HuH-7.5 (cell line): Measurements from ENCODE around the gene RWDD1.

ENCODE experiments used
- DNase-seq: peaks from one replicate; pipeline ENCODE4 v3.0.0; 2011; ENCODE audit warnings: low spot score

The RWDD1 gene, protein sequence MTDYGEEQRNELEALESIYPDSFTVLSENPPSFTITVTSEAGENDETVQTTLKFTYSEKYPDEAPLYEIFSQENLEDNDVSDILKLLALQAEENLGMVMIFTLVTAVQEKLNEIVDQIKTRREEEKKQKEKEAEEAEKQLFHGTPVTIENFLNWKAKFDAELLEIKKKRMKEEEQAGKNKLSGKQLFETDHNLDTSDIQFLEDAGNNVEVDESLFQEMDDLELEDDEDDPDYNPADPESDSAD

DNA sequence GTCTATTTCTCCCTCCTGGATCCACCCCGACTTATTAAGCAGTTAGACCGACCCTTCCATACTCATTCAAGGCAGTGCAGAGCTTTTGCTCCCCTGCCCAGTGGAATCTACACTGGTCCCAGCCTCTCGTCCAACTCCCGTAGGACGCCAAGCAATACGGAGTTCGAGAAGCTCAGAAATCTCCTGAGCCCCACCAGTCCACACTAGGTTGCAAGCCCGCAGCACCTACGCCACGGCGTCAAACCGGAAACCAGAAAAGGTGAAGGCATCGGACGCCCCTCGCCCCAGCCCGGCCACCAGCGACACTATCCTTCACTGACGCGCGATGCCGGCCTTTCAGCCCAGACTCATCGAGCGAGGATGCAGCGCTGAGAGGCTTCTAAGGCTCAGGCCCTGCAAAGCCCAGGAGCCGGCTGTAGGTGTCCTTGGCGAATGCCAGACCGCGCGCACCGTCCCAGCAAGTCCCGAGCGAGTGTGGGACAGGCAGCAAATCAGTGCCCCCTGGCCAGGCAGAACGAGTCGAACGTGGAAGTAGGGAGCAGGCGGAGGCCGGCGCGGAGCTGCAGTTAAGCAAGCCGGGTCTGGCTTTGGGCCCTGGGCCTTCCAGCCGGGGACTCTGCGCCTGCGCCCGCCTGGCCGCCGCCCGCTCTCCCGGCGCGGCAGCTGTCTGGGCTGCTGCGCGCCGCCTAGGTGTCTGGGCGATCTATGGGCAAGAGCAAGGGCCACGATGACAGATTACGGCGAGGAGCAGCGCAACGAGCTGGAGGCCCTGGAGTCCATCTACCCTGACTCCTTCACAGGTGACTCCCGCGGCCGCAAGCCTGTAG is at the start of gene RWDD1:
Gene RWDD1 (plus strand): TSS at position 649 of the 827 bp plus-strand sequence. CDS start 79 bp downstream, at position 728.
- DNase-seq: peak; percentile 87

DNA sequence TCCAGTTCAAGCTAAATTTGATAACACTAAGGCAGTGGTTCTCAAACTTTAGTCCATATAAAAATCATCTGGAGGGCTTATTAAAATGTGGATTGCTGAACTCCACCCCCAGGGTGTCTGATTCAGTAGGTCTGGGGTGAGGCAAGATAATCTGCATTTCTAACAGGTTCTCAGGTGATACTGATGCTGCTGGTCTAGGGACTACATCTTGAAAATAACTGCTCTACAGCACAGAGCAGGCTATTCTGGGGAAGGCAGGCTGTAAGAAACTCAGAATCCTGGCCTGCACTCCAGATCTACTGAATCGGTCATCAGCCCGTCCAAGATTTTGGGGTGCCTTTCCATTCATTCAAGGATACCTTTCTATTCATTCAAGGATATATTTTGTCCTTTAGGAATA is 48.4 kb upstream of the RWDD1 start:
- DNase-seq: no peak

DNA sequence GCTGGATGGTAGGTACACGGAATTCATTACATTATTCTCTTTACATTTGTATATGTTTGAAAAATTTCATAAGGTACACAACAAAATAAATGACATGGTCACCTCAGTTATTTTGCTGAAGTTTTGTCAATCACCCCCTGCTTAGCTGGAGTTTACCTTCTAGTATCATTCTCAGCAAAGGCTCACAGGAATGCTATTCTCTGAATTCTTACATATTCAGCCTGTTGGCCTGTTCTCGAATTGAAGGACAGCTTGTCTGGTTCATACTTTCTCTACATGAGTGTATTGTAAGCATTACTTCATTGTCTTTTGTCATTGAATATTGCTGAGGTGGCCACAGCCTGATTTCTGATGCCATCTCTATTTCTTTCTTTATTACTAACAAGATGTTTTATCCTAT is 47.1 kb upstream of the RWDD1 start:
- DNase-seq: no peak

DNA sequence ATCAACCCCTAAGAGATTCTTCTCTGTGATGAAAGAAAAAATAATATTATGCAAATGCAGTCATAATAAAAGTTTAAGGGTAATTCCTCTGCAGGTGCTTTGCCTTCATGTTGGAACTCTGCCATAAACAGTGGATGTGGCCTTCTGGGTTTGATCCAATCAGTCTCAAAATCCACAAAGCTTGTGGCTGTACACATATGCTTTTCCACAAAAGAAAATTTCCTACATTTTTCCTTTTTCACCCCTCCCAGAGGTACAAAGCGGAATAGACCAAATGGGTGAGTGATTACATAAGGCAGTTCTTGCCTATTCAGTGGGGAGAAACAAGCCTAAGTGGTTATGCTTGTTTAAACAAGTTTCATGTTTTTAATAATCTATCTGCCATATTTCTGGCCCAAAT is 43.2 kb upstream of the RWDD1 start:
- no peak for DNase-seq

DNA sequence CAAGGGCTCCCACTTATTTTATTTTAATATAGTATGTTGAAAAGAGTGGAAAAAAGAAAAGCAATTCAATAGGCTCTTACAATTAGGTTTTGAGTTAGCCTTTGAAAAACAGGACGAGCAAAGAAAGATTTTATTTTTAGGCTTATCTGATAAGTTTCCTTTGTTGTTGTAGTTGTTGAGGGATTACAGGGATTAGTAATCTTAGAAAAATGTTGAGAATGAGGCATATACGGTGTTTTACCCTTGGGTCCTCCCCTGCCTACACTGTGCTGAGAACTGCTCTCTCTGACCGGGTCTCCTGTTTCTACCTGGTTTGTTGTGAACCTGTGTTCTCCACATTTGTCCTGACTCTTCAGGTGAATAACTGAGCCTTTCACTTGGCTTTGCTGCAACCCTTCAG is 42.5 kb upstream of the RWDD1 start:
- DNase-seq: no peak

DNA sequence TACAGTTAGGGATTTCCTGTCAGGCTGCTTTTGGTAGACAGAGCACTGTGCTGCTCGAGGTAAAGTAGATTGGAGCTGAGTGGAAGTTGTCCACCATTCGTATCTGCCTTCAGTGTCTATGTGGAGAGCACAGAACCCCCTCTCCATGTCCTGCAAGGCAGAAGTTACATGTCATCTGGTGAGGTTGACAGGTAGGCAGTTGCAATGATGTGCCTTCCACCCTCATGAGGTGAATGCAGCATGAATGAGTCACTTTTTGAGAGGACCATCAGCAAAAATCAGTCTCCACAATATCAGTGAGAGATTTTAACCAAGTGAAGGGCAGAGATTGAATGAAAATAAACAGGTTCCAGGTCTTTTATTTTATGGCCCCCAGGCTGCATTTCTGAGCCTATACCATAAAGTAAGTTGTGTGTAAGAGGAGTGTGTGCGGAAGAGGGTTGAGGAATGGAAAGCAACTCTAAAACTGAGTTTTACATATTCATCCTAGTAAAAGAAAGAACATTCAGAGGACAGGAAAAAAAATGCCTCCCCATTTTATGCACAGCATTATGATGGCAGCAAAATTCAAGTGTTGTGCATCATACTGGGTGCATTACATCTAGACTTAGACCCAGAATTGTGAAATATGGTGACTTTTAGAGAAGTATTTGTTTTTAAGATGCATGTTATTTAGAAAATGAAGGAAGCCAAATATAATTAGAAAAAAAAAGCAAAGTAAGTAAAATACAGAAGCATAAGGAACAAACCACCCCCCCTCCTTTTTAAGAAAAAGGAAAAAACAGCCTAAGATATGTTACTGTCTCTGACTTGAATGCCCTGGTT is 41.6 kb upstream of the RWDD1 start:
- no peak for DNase-seq

DNA sequence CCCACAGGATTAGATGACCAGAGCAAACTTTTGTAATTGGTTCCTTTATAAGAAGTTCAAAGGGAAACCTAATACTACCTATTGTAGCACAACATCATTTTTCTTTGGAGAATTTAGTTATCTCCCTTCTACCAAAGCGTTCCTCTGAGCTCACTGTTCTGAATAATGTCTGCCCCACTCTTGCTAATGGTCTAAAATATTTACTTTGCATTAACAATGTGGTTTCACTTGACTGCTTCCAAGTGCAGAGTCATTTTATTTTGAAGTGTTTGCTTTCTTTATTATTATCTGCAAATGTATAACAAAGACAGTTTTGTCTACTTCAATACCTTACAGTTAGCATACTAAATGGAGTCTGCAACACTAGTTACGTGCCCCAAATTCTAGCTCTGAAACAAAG is 40.9 kb upstream of the RWDD1 start:
- no peak for DNase-seq

DNA sequence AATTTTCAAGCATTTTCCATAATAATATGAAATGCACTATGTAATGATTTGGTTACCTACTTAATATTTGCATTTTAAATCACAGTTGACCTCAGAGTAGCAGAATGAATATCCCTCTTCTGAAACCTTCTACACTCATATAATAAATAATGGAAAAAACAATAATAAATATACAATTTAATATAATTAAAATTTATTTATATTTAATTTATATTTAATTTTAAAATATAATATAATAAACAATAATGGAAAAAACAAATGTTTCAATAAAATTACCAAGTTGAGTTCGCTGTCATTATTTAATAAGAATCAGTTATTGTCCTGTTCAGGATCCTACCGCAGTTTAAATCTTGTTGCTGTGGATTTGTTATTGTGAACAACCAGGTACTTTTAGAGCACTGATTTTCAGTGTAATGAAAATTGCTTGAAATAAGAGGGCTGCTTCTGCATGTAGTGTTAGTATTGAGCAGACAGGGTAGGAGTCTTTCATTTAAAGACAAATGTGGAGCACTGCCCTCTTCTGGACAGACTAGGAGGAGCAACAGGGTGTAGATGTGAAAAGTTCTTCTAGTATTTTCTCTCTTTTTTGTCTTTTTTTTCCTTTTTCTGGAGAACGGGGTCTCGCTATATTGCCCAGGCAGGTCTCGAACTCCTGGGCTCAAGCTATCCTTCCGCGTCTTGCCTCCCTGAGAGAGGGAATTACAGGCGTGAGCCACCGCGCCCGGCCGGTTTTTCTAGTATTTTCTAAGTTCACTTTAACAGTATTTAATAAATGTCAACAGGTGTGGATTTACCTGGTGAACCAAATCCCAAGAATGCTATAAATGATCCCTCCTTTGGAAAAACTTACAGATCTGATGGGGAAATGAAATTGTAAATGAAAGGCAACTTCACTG is 39.4 kb upstream of the RWDD1 start:
- DNase-seq: no peak

DNA sequence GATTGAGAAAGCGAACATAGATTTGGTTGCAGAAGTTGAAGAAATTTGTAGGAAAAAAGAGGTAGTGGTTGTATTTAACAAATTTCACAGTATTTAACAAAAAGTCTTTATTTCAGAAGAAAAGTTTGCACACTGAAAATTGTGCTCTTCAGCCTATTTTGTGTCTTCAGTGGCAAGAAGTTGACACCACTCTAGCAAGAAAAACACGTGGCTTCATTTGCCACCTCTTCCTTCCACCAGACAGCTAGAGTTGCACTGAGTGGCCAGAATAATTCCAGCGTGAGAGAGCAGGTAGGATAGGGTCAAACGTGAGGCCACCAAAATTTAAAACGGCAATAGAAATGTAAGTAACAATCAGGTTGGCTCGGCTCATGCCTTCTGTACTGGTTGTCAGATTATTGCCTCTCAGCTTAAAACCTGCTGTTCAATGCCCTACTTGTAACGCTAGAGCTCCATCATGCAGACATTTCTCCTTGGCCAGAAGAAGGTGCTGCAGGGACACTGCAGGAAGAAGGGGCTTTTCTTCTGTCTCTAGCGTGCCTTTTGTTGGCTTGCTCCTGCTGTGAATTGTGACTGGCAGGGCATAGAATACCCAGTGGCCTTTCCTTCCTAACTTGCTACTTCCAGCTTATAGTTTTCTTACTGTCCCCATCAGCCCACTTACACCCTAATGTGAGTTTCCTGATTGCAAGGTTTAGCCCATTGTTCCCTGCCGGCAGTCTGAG is 37.9 kb upstream of the RWDD1 start:
- DNase-seq: no peak

DNA sequence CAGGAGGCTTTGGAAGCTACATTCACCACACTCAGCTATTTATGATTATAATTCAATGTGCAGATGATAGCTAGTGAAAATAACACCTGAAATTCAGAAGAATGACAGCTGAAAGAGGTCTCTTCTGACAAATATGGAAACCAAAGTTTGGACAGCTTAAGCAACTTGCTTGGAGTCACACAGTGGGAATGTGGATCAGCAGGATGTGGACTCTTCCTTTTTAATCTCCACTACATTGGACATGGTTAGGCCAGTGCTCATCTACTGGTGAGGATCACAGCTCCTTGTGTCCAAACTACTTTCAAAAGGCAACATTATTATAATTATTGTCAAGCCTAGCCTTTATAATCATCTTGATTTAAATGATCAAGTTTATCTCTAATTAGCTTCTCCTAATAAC is 36.2 kb upstream of the RWDD1 start:
- no peak for DNase-seq

DNA sequence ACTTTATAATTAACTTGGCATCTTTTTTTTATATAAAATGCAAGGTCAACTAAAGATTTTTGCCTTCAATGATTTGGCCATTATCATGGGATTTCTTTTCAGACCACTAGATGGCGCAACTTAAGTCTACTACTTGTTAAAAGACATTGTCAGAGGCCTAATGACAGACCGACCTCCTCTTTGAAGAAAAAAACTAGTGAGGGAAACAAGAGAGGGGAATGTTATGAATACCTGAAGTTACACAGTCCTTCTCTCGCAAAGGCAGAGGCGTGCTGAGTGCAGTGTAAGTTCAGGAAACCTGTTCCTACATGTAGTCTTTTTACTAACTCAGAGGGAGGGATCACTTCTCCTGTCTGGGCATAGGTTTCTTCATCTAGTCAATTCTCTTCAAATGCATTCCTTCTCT is 35.1 kb upstream of the RWDD1 start:
- DNase-seq: peak; percentile 18

DNA sequence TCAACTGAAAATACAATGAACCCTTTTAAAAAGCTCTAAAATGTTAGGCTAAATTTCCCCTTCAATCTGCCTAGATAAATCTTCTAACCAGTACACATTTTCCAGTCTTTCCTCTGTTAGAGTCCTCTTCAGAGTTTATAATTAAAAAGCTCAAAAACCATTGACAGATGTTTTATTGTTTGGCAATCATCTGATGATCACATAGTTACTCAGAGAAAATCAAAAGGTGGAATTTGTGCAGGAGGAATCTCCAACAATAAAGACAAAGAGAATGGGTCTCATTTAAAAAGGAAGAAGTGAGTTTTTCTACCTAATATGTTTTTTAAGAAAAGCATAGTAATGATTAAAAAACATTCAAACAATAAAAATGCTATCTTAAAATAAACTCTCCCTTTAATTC is 28.9 kb upstream of the RWDD1 start:
- no peak for DNase-seq

DNA sequence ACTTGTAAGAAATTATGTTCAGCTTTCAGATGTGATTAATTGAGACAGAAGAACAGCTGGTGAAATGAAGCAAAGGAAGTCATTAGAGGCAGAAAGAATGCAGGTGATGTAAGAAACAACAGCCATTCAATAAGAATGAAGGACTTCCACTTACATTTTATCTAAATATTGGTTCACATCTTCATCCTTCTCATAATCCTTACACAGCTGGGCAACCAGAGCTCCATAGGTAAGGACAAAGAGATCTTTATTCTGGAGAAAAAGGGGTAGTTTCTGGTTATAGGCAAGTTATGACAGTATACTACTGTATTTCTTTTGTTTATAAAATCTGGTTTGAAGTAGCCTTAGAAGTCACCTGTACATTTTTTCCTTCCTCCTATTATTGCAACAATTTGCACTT is 28.2 kb upstream of the RWDD1 start:
- DNase-seq: no peak

DNA sequence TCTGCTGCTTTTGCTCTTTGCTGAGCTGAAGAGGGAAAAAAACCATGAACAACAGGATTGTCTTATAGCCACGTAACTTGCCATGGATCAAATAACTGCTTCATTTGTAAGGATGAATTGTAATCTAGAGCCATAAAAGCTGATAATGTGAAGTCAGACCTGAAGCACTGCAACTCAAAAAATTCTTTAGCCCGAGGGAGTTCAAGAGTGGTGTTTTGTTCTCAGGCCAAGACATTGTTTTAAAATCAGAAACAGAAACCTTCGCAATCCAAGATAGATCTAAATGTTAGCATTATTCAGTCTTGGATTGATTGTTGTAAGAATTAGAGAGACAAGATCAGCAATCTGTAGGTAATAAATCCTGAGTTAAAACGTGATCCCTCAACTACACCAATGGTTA is 25.7 kb upstream of the RWDD1 start, which contains the start of gene TRAPPC3L:
Gene TRAPPC3L (minus strand): TSS at position 34 of the 400 bp plus-strand sequence. CDS start 170 bp downstream, outside the sequence.
- no peak for DNase-seq

DNA sequence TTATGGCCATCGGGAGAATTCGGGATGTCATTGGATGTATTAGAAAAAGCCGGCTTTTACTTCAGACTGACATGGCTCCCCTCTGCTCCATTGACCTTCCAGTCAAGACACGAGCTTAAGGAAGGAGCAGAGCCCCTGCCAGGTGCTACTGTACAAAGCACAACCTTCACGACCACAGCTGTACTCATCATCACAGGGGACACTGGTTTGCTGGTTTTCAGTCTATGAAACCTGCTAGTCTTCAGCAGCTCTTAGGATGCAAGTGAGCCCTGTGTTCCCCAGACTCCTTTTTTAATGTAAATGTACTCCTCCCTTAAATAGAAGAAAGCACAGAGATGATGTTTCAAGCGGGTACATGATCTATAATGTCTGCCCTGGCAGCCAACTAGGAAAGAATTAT is 23.9 kb upstream of the RWDD1 start:
- DNase-seq: no peak

DNA sequence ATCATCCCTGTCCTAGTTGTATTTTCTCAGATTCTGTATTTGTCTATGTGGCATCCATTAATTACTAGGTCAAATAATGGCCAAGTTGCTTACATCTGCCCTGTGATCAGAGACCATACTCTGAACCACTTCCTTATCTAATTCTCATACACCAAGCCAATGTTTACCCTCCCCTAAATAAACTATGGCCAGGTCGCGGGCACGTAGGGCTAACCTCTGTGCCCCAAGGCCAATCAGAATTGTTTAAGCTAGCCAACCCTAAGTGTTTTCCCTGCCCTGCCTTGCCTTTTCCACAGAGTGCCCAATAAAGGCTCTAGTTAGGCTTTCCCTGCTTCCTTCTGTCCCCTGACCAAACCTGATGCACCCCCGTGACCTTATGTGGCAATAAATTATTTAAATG is 20.5 kb upstream of the RWDD1 start:
- peak; percentile 34 for DNase-seq

DNA sequence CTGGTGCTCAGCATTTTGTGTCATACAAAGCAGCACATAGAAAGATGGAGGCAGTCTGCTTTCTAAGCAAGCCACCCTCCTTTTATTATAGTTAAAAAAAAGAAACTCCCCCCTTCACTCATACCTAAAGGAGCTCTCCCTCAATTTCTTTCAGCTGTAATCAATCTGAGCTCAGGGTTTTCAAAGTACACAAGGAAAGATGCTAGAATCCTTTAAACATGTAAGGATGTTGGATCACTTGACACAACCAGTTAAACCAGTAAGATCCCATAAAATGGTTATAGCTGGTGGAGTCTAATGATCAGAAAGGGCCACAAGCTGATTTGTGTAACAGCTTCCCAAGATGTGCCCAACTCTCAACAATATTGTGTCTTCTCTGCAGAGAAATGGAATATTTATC is 17.9 kb upstream of the RWDD1 start, which contains the start of gene CALHM4:
Gene CALHM4 (plus strand): TSS at position 301 of the 400 bp plus-strand sequence. CDS start 43 bp downstream, at position 344.
- DNase-seq: no peak

DNA sequence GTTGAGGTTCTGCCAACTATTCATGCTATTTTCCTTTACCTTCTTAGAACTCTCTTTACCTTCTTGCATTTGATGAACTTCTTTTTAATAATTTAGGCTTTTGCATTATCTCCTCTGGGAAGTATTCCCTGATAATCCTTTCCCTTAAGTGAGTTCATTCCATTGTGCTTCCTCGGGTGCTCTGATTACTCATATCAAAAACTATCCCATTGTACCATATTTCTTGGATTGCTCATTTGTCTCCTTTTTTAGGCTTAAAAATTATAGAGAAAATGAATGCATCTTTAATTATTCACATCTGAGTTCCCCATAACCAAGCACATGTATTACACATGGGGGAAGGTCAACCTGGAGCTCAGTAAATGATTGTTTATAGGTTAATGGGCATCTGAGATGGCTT is 15.2 kb upstream of the RWDD1 start:
- DNase-seq: no peak

DNA sequence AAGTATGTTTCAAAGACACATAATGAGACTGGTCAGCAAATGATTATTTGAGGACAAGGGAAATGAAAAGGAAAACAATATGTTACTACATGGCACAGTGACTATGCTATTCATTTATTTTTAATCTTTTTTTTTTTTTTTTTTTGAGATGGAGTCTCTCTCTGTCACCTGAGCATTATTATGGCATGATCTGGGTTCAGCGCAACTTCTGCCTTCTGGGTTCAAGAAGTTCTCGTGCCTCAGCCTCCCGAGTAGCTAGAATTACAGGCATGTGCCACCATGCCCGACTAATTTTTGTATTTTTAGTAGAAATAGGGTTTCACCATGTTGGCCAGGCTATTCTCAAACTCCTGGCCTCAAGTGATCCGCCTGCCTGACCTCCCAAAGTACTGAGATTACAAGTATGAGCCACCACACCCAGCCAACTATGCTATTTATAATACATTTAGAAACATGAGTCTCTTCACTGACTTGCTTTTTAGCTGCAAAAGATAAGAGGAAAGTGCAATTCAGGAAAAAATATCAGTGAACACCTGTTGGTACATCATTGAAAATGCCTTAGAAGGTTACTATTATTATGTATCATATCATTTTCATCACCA is 14.4 kb upstream of the RWDD1 start:
- no peak for DNase-seq

DNA sequence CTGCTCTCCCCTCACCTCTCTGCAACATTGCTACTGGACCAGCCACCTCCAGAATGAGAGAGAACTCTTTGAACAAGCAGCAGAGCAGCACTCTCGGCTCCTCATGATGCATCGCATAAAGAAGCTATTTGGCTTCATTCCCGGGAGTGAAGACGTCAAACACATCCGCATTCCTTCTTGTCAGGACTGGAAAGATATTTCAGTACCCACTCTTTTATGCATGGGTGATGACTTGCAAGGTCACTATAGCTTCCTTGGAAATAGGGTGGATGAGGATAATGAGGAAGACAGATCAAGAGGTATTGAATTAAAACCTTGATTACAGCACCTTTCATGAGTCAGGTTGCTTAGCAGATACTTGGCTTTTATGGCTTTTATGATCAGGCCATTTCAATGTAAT is 13.4 kb upstream of the RWDD1 start:
- no peak for DNase-seq
